ENCODE measurements around the gene NABP2.

Gene NABP2

GRCh38 chr12:56257071-56257470 lies 32.9 kb downstream of the NABP2 start:
- Histone ChIP-seq H3K4me1 (peaks cover 8% of the 10 kb centered on the region), H3K4me3 (ENCODE audit: low read depth, low read length) (peak overlapping the region; percentile 67), H3K27ac (no peak overlapping the region)

GRCh38 chr12:56257491-56258067 lies 33.4 kb downstream of the NABP2 start:
- Histone ChIP-seq H3K27me3 (ENCODE audit: control insufficient read depth, insufficient read depth, low read length) (no peaks in the 10 kb centered on the region), H3K79me2 (peaks cover 18% of the 10 kb centered on the region), H3K9ac (peak overlapping the region; percentile 90), H3K4me2 (ENCODE audit: low read length) (peak overlapping the region; percentile 74), H3K4me1 (peaks cover 8% of the 10 kb centered on the region), H3K36me3 (ENCODE audit: control insufficient read depth, insufficient read depth, low read length) (no peaks in the 10 kb centered on the region), H3K27ac (peak overlapping the region; percentile 73), H3K9me3 (ENCODE audit: control insufficient read depth, low read length) (no peaks in the 10 kb centered on the region), H2AFZ (peak overlapping the region; percentile 97), H3K4me3 (ENCODE audit: low read depth, low read length) (peak overlapping the region; percentile 67)
- TF ChIP-seq CTCF (IDR thresholded peaks at IDR 0.05) = no peak

More at GRCh38 chr12:56257071-56257470, 32.9 kb downstream of the NABP2 start:
- no peak for TF ChIP-seq CTCF (IDR thresholded peaks at IDR 0.05)
- H3K79me2 ChIP-seq = peaks cover 18% of the 10 kb centered on the region
- H2AFZ ChIP-seq = no peak overlapping the region
- peak overlapping the region; percentile 74 for H3K4me2 ChIP-seq (ENCODE audit: low read length)
- H3K27me3 ChIP-seq (ENCODE audit: control insufficient read depth, insufficient read depth, low read length) = no peaks in the 10 kb centered on the region
- H3K9me3 ChIP-seq (ENCODE audit: control insufficient read depth, low read length) = no peaks in the 10 kb centered on the region
- H3K36me3 ChIP-seq (ENCODE audit: control insufficient read depth, insufficient read depth, low read length) = no peaks in the 10 kb centered on the region
- H3K9ac ChIP-seq = peak overlapping the region; percentile 90

- H3K27me3 ChIP-seq (ENCODE audit: control insufficient read depth, insufficient read depth, low read length) = no peaks in the 10 kb centered on the region
- peak within 1 kb of the TSS; percentile 97 for H2AFZ ChIP-seq
- no peaks in the 10 kb centered on the region for H3K36me3 ChIP-seq (ENCODE audit: control insufficient read depth, insufficient read depth, low read length)
- H3K27ac ChIP-seq = peak within 1 kb of the TSS; percentile 79
- peaks cover 8% of the 10 kb centered on the region for H3K4me1 ChIP-seq
- H3K4me3 ChIP-seq (ENCODE audit: low read depth, low read length) = peak within 1 kb of the TSS; percentile 67
- no peaks in the 10 kb centered on the region for H3K9me3 ChIP-seq (ENCODE audit: control insufficient read depth, low read length)
- peak within 1 kb of the TSS; percentile 90 for H3K9ac ChIP-seq
- peaks cover 15% of the 10 kb centered on the region for H3K79me2 ChIP-seq
- H3K4me2 ChIP-seq (ENCODE audit: low read length) = peak within 1 kb of the TSS; percentile 97
- TF ChIP-seq CTCF (IDR thresholded peaks at IDR 0.05) = peak; percentile 53
These were observed 34.1 kb downstream of the NABP2 start, which contains the start of gene ANKRD52 for GRCh38 chr12:56258068-56258819. Gene ANKRD52, minus strand, starts transcription at chr12:56258384. Its CDS starts 115 bp downstream, at chr12:56258269.

- Histone ChIP-seq H3K4me1 (peaks cover 8% of the 10 kb centered on the region), H2AFZ (peak overlapping the region; percentile 97), H3K36me3 (ENCODE audit: control insufficient read depth, insufficient read depth, low read length) (no peaks in the 10 kb centered on the region), H3K9ac (no peak overlapping the region), H3K9me3 (ENCODE audit: control insufficient read depth, low read length) (no peaks in the 10 kb centered on the region), H3K79me2 (peaks cover 15% of the 10 kb centered on the region), H3K4me2 (ENCODE audit: low read length) (peak overlapping the region; percentile 97), H3K27ac (peak overlapping the region; percentile 79), H3K27me3 (ENCODE audit: control insufficient read depth, insufficient read depth, low read length) (no peaks in the 10 kb centered on the region), H3K4me3 (ENCODE audit: low read depth, low read length) (peak overlapping the region; percentile 67)
- no peak for TF ChIP-seq CTCF (IDR thresholded peaks at IDR 0.05)
These were observed 34.7 kb downstream of the NABP2 start for GRCh38 chr12:56258820-56259183.

Data from parathyroid adenoma (tissue), 2 donors.